Measurements from ENCODE around the gene AKR7A2.

AKR7A2 gene

DNA sequence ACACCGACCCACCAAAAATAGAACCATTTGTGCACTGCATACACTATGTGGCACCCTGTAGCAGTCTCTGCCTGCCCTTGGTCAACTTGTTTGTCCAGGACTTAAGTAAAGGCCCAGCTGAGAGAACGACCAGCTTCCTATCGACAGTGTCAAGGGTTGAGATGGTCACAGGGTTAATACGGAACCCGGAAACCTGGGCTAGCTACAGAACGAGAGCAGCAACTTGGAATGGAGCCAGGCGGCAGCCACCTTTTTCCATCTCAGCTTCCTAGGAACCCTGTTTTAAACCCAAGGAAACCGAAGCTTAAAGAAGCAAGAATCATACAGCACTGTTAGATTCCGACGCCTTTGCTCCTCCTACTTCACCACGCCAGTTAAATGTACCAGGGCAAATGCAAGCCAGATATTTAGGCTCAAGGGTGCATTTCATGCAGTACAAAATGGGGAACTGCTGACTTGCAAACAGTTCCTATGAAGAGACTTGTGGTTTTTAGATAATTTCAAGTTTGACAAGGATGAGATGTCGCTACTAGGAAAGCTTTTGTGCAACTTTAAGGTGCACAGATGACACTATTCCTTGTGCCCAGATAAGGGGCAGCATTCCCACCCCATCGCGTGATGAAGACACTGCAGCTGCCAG, 35.7 kb upstream of the AKR7A2 start:
- H3K27ac Mint-ChIP-seq: no peak overlapping the region

DNA sequence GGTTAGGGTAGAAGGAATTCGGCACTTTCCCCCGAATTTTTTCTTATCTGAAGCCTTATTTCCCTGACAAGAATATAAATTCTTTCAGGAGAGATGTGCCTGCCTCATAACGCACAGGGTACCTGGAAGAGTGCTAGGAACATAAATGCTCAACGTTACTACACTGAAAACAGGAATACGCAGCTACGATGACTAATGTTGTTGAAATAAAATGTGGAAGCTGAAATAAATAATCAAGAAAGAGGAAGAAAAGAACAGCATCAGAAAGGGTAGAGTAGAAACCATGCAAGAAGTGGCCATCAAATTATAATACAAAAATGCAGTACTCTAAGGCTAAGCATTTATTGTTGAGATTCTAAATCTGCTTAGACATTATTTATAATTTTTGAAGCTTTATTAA, 34.1 kb upstream of the AKR7A2 start:
- Mint-ChIP-seq H3K36me3 (ENCODE audit: low read depth) (peaks cover 20% of the 10 kb centered on the region), H3K27me3 (ENCODE audit: low read depth) (no peaks in the 10 kb centered on the region), H3K4me1 (peaks cover 5% of the 10 kb centered on the region), H3K9me3 (no peaks in the 10 kb centered on the region), H3K27ac (no peak overlapping the region), H3K4me3 (no peak overlapping the region)
- TF ChIP-seq, protein P1, sequence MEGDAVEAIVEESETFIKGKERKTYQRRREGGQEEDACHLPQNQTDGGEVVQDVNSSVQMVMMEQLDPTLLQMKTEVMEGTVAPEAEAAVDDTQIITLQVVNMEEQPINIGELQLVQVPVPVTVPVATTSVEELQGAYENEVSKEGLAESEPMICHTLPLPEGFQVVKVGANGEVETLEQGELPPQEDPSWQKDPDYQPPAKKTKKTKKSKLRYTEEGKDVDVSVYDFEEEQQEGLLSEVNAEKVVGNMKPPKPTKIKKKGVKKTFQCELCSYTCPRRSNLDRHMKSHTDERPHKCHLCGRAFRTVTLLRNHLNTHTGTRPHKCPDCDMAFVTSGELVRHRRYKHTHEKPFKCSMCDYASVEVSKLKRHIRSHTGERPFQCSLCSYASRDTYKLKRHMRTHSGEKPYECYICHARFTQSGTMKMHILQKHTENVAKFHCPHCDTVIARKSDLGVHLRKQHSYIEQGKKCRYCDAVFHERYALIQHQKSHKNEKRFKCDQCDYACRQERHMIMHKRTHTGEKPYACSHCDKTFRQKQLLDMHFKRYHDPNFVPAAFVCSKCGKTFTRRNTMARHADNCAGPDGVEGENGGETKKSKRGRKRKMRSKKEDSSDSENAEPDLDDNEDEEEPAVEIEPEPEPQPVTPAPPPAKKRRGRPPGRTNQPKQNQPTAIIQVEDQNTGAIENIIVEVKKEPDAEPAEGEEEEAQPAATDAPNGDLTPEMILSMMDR (IDR thresholded peaks at IDR 0.05; ENCODE audit: unreplicated experiment in 3 of 3): no peak

More for the DNA sequence above, 35.7 kb upstream of the AKR7A2 start:
- Mint-ChIP-seq H3K27me3 (ENCODE audit: low read depth) (no peaks in the 10 kb centered on the region), H3K4me1 (peaks cover 12% of the 10 kb centered on the region), H3K36me3 (ENCODE audit: low read depth) (peaks cover 24% of the 10 kb centered on the region), H3K9me3 (no peaks in the 10 kb centered on the region), H3K4me3 (no peak overlapping the region)
- TF ChIP-seq, protein P1 (IDR thresholded peaks at IDR 0.05; ENCODE audit: unreplicated experiment in 3 of 3): no peak

DNA sequence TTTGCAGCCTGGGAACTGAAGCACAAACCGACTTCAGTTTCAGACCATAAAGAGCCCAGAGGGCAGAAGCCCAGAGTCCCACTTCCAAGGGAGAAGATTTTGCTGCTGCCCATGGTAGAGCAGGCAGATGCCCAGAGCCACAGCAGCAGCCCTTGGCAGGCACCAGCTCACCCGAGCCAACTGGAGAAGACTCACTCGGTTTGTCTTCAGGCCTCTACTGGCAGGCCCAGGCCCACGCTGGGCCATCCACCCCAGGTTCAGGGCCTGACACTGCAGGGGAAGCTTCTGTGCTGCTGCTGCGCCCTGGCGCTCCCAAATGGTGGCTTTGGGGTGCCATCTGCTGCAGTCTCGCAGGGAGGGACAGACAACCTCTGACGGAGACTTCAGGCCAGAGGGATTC, 33.4 kb upstream of the AKR7A2 start:
- no peak overlapping the region for H3K4me3 Mint-ChIP-seq
- TF ChIP-seq, protein P1 (IDR thresholded peaks at IDR 0.05; ENCODE audit: unreplicated experiment in 3 of 3): no peak
- peaks cover 24% of the 10 kb centered on the region for H3K36me3 Mint-ChIP-seq (ENCODE audit: low read depth)
- no peaks in the 10 kb centered on the region for H3K9me3 Mint-ChIP-seq
- no peak overlapping the region for H3K27ac Mint-ChIP-seq
- H3K4me1 Mint-ChIP-seq: peaks cover 6% of the 10 kb centered on the region
- H3K27me3 Mint-ChIP-seq (ENCODE audit: low read depth): no peaks in the 10 kb centered on the region

DNA sequence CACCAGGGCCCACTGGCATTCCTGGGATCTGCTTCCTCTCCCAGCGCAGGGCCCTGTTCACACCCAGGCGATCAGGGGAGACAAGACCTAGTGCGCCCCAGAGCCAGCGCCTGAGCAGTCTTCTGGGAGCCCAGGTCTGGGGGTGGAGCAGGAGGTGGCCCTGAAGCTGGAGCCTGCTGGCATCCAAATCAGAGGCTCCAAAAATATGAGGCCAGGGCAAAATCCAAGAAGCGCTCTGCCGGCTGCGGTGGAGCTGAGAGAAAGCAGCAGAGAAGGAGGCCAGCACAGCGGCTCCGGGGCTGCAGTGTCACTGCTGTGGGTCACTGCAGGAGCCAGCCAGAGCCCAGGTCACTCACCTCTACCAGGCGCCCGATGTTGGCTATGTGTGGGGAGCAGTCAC, 32.9 kb upstream of the AKR7A2 start:
- H3K36me3 Mint-ChIP-seq (ENCODE audit: low read depth): peaks cover 21% of the 10 kb centered on the region
- H3K9me3 Mint-ChIP-seq: no peaks in the 10 kb centered on the region
- no peak overlapping the region for H3K4me3 Mint-ChIP-seq
- H3K4me1 Mint-ChIP-seq: peaks cover 6% of the 10 kb centered on the region
- TF ChIP-seq, protein P1 (IDR thresholded peaks at IDR 0.05; ENCODE audit: unreplicated experiment in 3 of 3): no peak
- H3K27me3 Mint-ChIP-seq (ENCODE audit: low read depth): no peaks in the 10 kb centered on the region
- H3K27ac Mint-ChIP-seq: no peak overlapping the region

DNA sequence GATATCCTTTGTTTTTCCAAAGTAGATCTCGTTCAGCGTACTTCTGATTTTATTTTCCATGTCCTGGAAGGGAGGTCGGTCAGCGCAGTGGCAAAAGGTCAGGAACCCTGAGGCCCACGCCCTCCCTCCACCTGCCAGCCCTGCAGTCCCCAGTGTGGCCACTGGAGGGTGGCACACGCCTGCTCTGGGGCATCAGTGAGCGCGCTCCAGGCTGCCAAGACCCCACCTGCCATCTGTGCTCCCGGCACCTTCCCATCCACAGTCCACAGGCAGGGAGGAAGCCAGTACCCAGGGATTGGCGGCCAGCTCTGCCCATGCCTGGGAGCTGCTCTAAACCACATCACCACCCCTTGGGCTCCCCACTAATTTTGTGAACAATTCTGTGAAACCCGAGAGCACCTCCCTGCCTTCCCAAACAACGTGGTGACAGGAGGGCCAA, 32.4 kb upstream of the AKR7A2 start:
- H3K4me1 Mint-ChIP-seq: peaks cover 6% of the 10 kb centered on the region
- H3K9me3 Mint-ChIP-seq: no peaks in the 10 kb centered on the region
- H3K4me3 Mint-ChIP-seq: no peak overlapping the region
- H3K27ac Mint-ChIP-seq: no peak overlapping the region
- TF ChIP-seq, protein P1 (IDR thresholded peaks at IDR 0.05; ENCODE audit: unreplicated experiment in 3 of 3): peak; percentile 56 to 66 (median 66)
- H3K36me3 Mint-ChIP-seq (ENCODE audit: low read depth): peaks cover 21% of the 10 kb centered on the region
- H3K27me3 Mint-ChIP-seq (ENCODE audit: low read depth): no peaks in the 10 kb centered on the region
